T47D (cell line): ENCODE results near the gene PTPRD.

ENCODE experiments used
- DNase-seq, 2 experiments: peaks; one replicate each; pipeline versions ENCODE4 v3.0.0 to v3.0.0-alpha.2; 2011 to 2012; ENCODE audit warnings: low read depth in 1 of 2, low spot score in 1 of 2
- JUND ChIP-seq: IDR thresholded peaks from 2 replicates; pipeline ENCODE4 v1.6.1; 2012; ENCODE audit warnings: low read depth
- in situ Hi-C: cut with HindIII; loops from 2 replicates; pipeline ENCODE4 v1.10.0; 2016; ENCODE audit warnings: low sequenced_read_pairs, low pct_unique_long_range_greater_than_20kb

PTPRD gene

GRCh38 chr9:8659108-8659507 is 1953.7 kb downstream of the PTPRD start:
- DNase-seq, result no peak
- in situ Hi-C loops, result no loop called here
- no peak for TF ChIP-seq JUND

- DNase-seq, result no peak
- no peak for TF ChIP-seq JUND
- in situ Hi-C loops, result no loop called here
Observed at GRCh38 chr9:8655071-8655470, 1957.7 kb downstream of the PTPRD start.

GRCh38 chr9:8653855-8654254 is 1958.9 kb downstream of the PTPRD start:
- in situ Hi-C loops, result no loop called here
- no peak for DNase-seq
- TF ChIP-seq JUND, result no peak

GRCh38 chr9:8653111-8653510 is 1959.7 kb downstream of the PTPRD start:
- no peak for DNase-seq
- in situ Hi-C loops, result no loop called here
- TF ChIP-seq JUND, result no peak

- in situ Hi-C loops, result no loop called here
- no peak for TF ChIP-seq JUND
- DNase-seq, result no peak
Observed at GRCh38 chr9:8652255-8652654, 1960.5 kb downstream of the PTPRD start.

- TF ChIP-seq JUND, result no peak
- in situ Hi-C loops, result no loop called here
- no peak for DNase-seq
Observed at GRCh38 chr9:8651846-8652215, 1961.0 kb downstream of the PTPRD start.

GRCh38 chr9:8651070-8651845 is 1961.5 kb downstream of the PTPRD start:
- in situ Hi-C loops, result no loop called here
- TF ChIP-seq JUND, result no peak
- no peak for DNase-seq

GRCh38 chr9:8649807-8650206 is 1963.0 kb downstream of the PTPRD start:
- in situ Hi-C loops, result no loop called here

GRCh38 chr9:8649160-8649559 is 1963.6 kb downstream of the PTPRD start:
- in situ Hi-C loops, result no loop called here
- TF ChIP-seq JUND, result no peak
- no peak for DNase-seq

More at GRCh38 chr9:8649807-8650206, 1963.0 kb downstream of the PTPRD start:
- no peak for DNase-seq
- TF ChIP-seq JUND, result no peak

- in situ Hi-C loops, result no loop called here
- no peak for DNase-seq
- no peak for TF ChIP-seq JUND
Observed at GRCh38 chr9:8648271-8648845, 1964.4 kb downstream of the PTPRD start.

GRCh38 chr9:8647824-8648223 is 1965.0 kb downstream of the PTPRD start:
- in situ Hi-C loops, result no loop called here
- no peak for DNase-seq
- TF ChIP-seq JUND, result no peak

GRCh38 chr9:8644571-8644970 is 1968.2 kb downstream of the PTPRD start:
- no peak for DNase-seq
- TF ChIP-seq JUND, result no peak
- in situ Hi-C loops, result no loop called here

- in situ Hi-C loops, result no loop called here
- DNase-seq, result no peak
- no peak for TF ChIP-seq JUND
Observed at GRCh38 chr9:8643896-8644295, 1968.9 kb downstream of the PTPRD start.

GRCh38 chr9:8643464-8643863 is 1969.3 kb downstream of the PTPRD start:
- no peak for DNase-seq
- TF ChIP-seq JUND, result no peak
- in situ Hi-C loops, result no loop called here
